Activated naive CD4-positive, alpha-beta T cell treated with anti-CD3 and anti-CD28 coated beads, Interleukin-2, amount 10 ng/mL, durations not matched to agents 5 hours and 36 hours (primary cell): ENCODE results near the gene GPBAR1. TPM values are rescaled to one million over a fixed set of nuclear protein-coding genes. Genes with fewer than 3 reads are reported as not detected.

Source experiments
- microRNA-seq: library from miRNA; unstranded; fragments of <30 nt; microRNA quantifications from one replicate; pipeline ENCODE4 v1.2.0, GENCODE V29; 2022; ENCODE audit warnings: borderline microRNAs expressed, borderline replicate concordance
- total RNA-seq, 2 experiments: library from RNA; stranded (reverse); gene quantifications; one replicate each; pipeline ENCODE4 v1.2.3, GENCODE V29; 2021

Gene GPBAR1, protein sequence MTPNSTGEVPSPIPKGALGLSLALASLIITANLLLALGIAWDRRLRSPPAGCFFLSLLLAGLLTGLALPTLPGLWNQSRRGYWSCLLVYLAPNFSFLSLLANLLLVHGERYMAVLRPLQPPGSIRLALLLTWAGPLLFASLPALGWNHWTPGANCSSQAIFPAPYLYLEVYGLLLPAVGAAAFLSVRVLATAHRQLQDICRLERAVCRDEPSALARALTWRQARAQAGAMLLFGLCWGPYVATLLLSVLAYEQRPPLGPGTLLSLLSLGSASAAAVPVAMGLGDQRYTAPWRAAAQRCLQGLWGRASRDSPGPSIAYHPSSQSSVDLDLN
- under 1 TPM; 0.63 to 0.82 TPM for total RNA-seq

DNA sequence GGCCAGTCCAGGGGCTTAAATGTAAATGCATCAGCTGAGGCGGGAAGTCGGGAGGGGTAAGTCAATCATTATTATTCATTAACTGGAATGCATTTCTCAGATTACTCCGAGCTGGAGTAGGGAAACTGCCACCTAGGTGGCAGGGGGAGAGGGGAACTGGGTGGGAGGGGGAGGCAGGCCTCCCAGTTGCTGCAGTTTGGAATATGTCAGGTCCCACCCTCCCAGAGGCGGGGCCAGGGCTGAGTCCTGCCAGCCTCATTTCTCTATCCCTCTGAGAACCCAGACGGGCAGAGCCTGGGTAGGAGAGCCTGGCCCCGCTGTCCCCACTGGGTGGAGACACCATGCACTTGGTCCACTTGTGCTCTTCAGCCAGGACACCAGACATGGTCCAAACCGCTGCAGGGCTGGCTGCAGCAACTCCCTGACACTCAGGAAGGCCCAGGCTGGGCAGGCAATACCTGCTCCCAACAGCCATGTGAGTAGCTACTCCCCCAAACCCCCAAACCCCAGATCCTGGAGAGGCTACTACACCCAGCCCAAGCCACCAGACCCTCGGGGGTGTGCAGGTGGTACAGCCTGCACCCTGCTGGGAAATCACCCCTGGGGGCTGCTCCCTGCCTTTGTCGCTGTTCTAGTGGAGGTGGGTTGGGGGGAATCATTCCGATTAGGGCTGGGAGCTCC lies at the start of gene GPBAR1:
Gene GPBAR1 (plus strand): TSS at position 274 of the 681 bp plus-strand sequence. CDS start 1,710 bp downstream, outside the sequence.

DNA sequence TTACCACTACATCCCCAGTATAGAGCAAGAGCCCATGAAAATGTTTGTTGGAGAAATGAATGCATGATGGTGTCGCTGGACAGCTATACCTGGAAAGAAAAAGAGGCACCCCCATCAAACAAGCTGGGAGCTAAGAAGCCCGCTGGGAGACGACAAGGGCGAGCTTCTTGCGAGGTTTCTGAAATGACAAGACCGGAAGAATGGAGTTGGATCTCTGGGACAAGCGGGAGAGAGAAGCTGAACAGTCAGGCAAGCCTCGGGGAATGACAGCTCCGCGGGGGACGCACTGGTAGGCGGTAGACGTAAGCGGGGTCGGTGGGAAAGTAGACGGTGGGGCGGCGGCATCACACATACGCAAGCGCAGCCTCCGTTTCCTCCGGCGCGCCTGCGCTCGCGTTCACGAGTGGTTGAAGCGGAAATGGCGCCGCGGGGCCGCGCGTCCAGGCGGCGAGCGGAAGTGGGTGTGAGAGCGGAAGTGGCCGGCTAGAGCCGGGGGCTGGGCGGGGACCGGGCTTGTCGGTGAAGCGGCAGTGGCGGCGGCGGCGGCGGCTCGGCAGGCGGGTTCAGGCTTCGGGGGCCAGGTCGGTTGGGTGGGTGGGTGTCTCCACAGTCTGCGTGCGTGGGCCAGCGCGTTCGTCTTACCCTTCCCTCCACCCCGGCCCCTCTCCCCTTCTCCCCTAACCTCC lies 44.0 kb upstream of the GPBAR1 start, which contains the start of gene ARPC2:
Gene ARPC2 (plus strand): TSS at position 516 of the 686 bp plus-strand sequence. CDS start 282 bp downstream, outside the sequence.

DNA sequence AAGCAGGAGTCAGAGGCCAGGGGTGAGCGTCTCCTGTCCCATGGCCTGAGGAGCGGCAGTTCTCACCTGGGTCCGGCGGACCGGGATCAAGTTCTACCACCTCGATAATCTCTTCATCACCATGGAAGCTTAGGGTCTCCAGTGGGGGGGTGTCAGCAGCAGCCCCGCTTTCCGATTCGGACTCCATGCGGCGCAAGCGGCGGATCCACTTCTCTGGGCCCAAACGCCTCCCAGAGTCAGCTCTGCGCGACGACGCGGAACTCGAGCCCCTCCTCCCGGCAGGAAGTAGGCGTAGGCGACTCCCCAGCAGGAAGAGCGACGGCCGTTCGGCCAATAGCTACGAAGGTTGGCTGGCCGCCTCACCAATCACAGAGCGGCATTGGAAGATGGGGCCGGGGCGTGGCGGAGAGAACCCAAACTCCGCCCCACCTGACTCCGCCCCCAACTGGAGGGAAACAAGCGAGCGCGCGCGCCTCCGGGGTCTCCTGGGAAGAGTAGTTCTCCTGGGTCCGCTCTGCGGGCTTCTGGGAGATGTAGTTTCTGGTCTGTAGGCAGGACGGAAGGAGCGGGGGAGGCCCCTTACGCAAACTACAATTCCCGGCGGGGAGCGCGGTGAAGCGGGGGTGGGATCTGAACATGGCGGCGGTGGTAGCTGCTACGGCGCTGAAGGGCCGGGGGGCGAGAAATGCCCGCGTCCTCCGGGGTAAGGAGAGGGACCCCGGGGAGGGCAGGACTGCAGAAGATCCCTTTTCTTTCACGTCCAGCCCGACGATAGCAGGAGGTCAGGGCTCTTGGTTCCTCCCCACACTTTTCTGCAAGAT lies 9.3 kb downstream of the GPBAR1 start, which contains the start of the genes AAMP and PNKD:
Gene AAMP (minus strand): TSS at position 238 of the 821 bp plus-strand sequence. CDS start 51 bp downstream, at position 187.
Gene PNKD (plus strand): TSS at position 620 of the 821 bp plus-strand sequence. CDS start 17 bp downstream, at position 637.

DNA sequence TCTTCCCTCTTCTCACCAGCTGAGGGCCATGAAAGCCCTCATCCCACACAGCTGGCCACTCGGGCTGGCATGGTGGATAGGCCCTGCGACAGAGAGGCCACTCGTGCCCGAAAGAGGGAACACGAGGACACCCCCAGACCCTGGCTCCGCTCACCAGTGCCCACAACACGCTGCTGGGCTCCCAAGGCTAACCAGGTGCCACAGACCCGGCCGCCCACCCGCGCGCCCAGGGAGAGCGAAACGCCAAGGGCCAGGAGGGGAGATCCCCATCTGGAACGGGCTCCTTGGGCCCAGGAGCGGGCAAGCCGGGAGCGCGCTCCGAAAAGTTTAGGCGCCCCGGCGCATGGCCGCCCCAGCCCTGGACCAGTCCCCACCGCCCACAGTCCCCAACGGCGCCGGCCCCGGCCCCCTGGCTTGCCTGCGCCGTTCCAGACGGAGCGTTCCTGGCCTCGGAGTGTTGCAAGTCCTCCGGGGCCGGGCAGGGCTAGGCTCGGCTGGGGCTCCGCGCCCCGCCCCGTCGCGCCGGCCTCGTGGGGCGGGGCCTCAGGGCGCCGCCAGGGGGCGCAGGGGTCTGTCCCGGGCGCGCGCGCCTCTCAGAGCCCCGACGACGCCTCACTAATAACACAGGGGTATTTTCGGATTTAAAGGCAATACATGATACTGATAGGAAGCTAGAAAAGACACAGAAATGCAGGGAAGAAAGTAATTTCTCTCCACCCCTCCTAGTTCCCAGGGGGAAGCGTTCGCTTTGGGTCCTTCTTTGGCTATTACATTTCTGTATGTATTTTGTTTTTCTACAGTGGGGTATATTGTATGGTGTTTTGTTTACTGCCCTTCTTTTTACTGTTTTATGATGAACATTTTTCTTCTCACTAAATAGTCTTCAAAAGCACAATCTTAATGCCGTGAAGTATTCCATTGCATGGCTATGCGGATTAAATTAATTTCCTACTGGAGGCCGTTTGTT lies 31.5 kb downstream of the GPBAR1 start, which contains the start of gene TMBIM1:
Gene TMBIM1 (minus strand): TSS at position 456 of the 967 bp plus-strand sequence. CDS start 10,362 bp downstream, outside the sequence.

Small RNA genes within 50 kb of the gene (microRNA-seq; reads per million reads assigned to microRNA genes)
- gene MIR6513 = 1.5 reads per million

Other genes with a start within 250 kb of the GPBAR1 start
- gene RUFY4, start 191.8 kb upstream of the GPBAR1 start, total RNA-seq = under 1 TPM; 0.36 to 0.88 TPM
- under 1 TPM; 0.17 to 0.43 TPM for gene CXCR2, start 135.0 kb upstream of the GPBAR1 start, total RNA-seq
- under 1 TPM; 0.28 to 0.53 TPM for gene CXCR1, start 94.1 kb upstream of the GPBAR1 start, total RNA-seq
- 100 to 1,000 TPM; 621 to 635 TPM for gene ARPC2, start 43.8 kb upstream of the GPBAR1 start, total RNA-seq
- gene AAMP, start 9.1 kb downstream of the GPBAR1 start, total RNA-seq = 10 to 100 TPM; 45.8 to 46.4 TPM
- gene PNKD, start 9.5 kb downstream of the GPBAR1 start, total RNA-seq = 10 to 100 TPM; 29.6 to 33.5 TPM
- 10 to 100 TPM; 79.6 to 85.0 TPM for gene TMBIM1, start 31.5 kb downstream of the GPBAR1 start, total RNA-seq
- gene CATIP, start 95.8 kb downstream of the GPBAR1 start, total RNA-seq = not detected
- under 1 TPM; 0.30 to 0.46 TPM for gene SLC11A1, start 121.3 kb downstream of the GPBAR1 start, total RNA-seq
- 100 to 1,000 TPM; 209 to 223 TPM for gene CTDSP1, start 138.9 kb downstream of the GPBAR1 start, total RNA-seq
- gene VIL1, start 158.1 kb downstream of the GPBAR1 start, total RNA-seq = not detected